Endodermal cell (in vitro differentiated cells): ENCODE results near the gene FBXL13. TPM values are rescaled to one million over a fixed set of nuclear protein-coding genes. Genes with fewer than 3 reads are reported as not detected.

Experiments used
- DNase-seq: peaks from one replicate; pipeline ENCODE4 v3.0.0-alpha.2; 2017
- H3K27ac ChIP-seq: 2 replicates; pipeline ENCODE4 v1.5.1; 2013; ENCODE audit warnings: mild to moderate bottlenecking, low read depth, low read length, moderate library complexity
- H3K27me3 ChIP-seq: 2 replicates; pipeline ENCODE4 v1.6.1; 2013; ENCODE audit warnings: mild to moderate bottlenecking, low read length, moderate library complexity; ENCODE audit not compliant: insufficient read depth, control insufficient read depth, poor library complexity, severe bottlenecking
- H3K36me3 ChIP-seq: 2 replicates; pipeline ENCODE4 v1.7.0; 2013; ENCODE audit warnings: mild to moderate bottlenecking, low read length, moderate library complexity; ENCODE audit not compliant: control insufficient read depth, insufficient read depth
- H3K4me1 ChIP-seq: one replicate; pipeline ENCODE4 v1.7.0; 2013; ENCODE audit warnings: low read length; ENCODE audit not compliant: control insufficient read depth, insufficient read depth
- H3K4me3 ChIP-seq: 2 replicates; pipeline ENCODE4 v1.5.1; 2013; ENCODE audit warnings: mild to moderate bottlenecking, low read length, moderate library complexity
- H3K9ac ChIP-seq: 2 replicates; pipeline ENCODE4 v1.6.1; 2013; ENCODE audit warnings: mild to moderate bottlenecking, low read length, moderate library complexity; ENCODE audit not compliant: poor library complexity, severe bottlenecking; ENCODE audit errors: extremely low read depth
- H3K9me3 ChIP-seq: 2 replicates; pipeline ENCODE4 v1.6.1; 2013; ENCODE audit warnings: mild to moderate bottlenecking, low read length, moderate library complexity; ENCODE audit not compliant: control insufficient read depth
- H3K27ac Mint-ChIP-seq: 2 replicates; pipeline ENCODE4 v1.8.0; 2020; ENCODE audit warnings: mixed read lengths
- H3K27me3 Mint-ChIP-seq: 2 replicates; pipeline ENCODE4 v1.8.0; 2021; ENCODE audit warnings: mild to moderate bottlenecking, mixed read lengths; ENCODE audit not compliant: insufficient read depth
- H3K36me3 Mint-ChIP-seq: 2 replicates; pipeline ENCODE4 v1.8.0; 2020; ENCODE audit warnings: low read depth, mixed read lengths
- H3K4me1 Mint-ChIP-seq: 2 replicates; pipeline ENCODE4 v1.8.0; 2020; ENCODE audit warnings: mixed read lengths
- H3K4me3 Mint-ChIP-seq: 2 replicates; pipeline ENCODE4 v1.8.0; 2020; ENCODE audit warnings: mild to moderate bottlenecking, moderate library complexity, mixed read lengths
- H3K9me3 Mint-ChIP-seq: 2 replicates; pipeline ENCODE4 v1.8.0; 2020; ENCODE audit warnings: mild to moderate bottlenecking, mixed read lengths
- CTCF ChIP-seq: fragments of 200-600 bp; sonication (generic); conservative IDR thresholded peaks from 2 replicates; pipeline ENCODE4 v1.5.0; 2021; ENCODE audit warnings: antibody characterized with exemption, mild to moderate bottlenecking
- whole genome bisulfite sequencing, 2 experiments: methylation state at CpG; one replicate each; pipeline versions ENCODE4 v1.1.5 to v1.1.7; 2013; ENCODE audit warnings: missing lambda C conversion rate in 2 of 2, mixed read lengths in 1 of 2; ENCODE audit not compliant: insufficient coverage in 1 of 2, insufficient read length in 1 of 2; 5-methylcytosine and 5-hydroxymethylcytosine counted together
- total RNA-seq, 2 donors: library from RNA; stranded (reverse); fragmentation: NEBNext Ultra II Directional in 1 of 2; extraction: Animal tissue kit (Norgen Biotek cat#: 25700) in 1 of 2; gene quantifications; 2 replicates in 1 of 2; 3 replicates in 1 of 2; pipeline ENCODE4 v1.2.1, GENCODE V29; 2021

FBXL13 gene
- total RNA-seq, 2 donors from 2014 or later, result 2.1 to 2.7 TPM

- Histone ChIP-seq H3K9ac (no peak overlapping the region), H3K4me3 (no peak overlapping the region), H3K4me1 (no peaks in the 10 kb centered on the region), H3K9me3 (no peaks in the 10 kb centered on the region), H3K36me3 (no peaks in the 10 kb centered on the region), H3K27ac (no peak overlapping the region), H3K27me3 (no peaks in the 10 kb centered on the region)
- DNase-seq, result no peak
- no peak overlapping the region for H3K4me3 Mint-ChIP-seq
- WGBS, 2 experiments, result 97% methylated on average over 5 of the region's 5 CpGs; no CpG with 5 or more reads in 1 of the 2 experiments
- peaks cover 4% of the 10 kb centered on the region for H3K36me3 Mint-ChIP-seq
- H3K27ac Mint-ChIP-seq, result no peak overlapping the region
- no peaks in the 10 kb centered on the region for H3K27me3 Mint-ChIP-seq
- peaks cover 8% of the 10 kb centered on the region for H3K4me1 Mint-ChIP-seq
- TF ChIP-seq CTCF, result no peak
- no peaks in the 10 kb centered on the region for H3K9me3 Mint-ChIP-seq
Observed at GRCh38 chr7:102833343-102833742, 241.3 kb downstream of the FBXL13 start.

DNA sequence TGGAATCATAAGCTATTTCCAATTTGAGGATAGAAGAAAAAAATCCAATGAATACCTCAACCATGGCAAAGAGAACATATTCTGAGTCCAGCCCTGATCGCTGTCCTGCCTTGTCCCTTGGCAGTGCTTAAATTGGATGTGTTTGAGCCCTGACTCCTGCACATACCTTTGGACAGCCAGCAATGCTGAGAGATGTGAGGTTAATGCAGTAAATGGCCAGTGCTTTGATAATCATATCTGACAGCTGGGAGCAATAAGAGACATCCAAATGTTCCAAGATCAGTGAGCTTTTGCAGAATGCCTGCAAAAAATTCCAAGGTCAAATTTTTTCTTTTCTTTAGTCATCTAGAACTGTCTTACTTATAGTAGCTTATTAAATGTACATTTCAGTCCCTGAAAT is 241.9 kb downstream of the FBXL13 start:
- peaks cover under 1% of the 10 kb centered on the region for H3K27me3 Mint-ChIP-seq
- no peak overlapping the region for H3K27ac ChIP-seq

GRCh38 chr7:102830197-102830596 is 244.4 kb downstream of the FBXL13 start:
- Mint-ChIP-seq H3K4me3 (no peak overlapping the region), H3K27ac (no peak overlapping the region), H3K27me3 (peaks cover 2% of the 10 kb centered on the region), H3K36me3 (peaks cover 13% of the 10 kb centered on the region), H3K4me1 (peaks cover 8% of the 10 kb centered on the region), H3K9me3 (peaks cover 6% of the 10 kb centered on the region)
- H3K9ac ChIP-seq, result no peak overlapping the region
- no peak overlapping the region for H3K4me3 ChIP-seq
- H3K4me1 ChIP-seq, result no peaks in the 10 kb centered on the region
- 92 to 95% methylated on average over 2 of the region's 2 CpGs for WGBS, 2 experiments
- no peak for DNase-seq
- TF ChIP-seq CTCF, result no peak
- H3K9me3 ChIP-seq, result no peaks in the 10 kb centered on the region
- H3K27me3 ChIP-seq, result no peaks in the 10 kb centered on the region
- H3K36me3 ChIP-seq, result no peaks in the 10 kb centered on the region
- H3K27ac ChIP-seq, result no peak overlapping the region

More for the DNA sequence above, 241.9 kb downstream of the FBXL13 start:
- Histone ChIP-seq H3K9ac (no peak overlapping the region), H3K4me1 (no peaks in the 10 kb centered on the region), H3K27me3 (no peaks in the 10 kb centered on the region), H3K4me3 (no peak overlapping the region), H3K9me3 (no peaks in the 10 kb centered on the region), H3K36me3 (no peaks in the 10 kb centered on the region)
- TF ChIP-seq CTCF, result no peak
- H3K4me3 Mint-ChIP-seq, result no peak overlapping the region
- peaks cover 8% of the 10 kb centered on the region for H3K4me1 Mint-ChIP-seq
- peaks cover under 1% of the 10 kb centered on the region for H3K9me3 Mint-ChIP-seq
- H3K36me3 Mint-ChIP-seq, result peaks cover 6% of the 10 kb centered on the region
- 95% methylated on average over 1 of the region's 1 CpG; no CpG with 5 or more reads in 1 of the 2 experiments for WGBS, 2 experiments
- DNase-seq, result no peak
- H3K27ac Mint-ChIP-seq, result no peak overlapping the region
